H9 (cell line): ENCODE data around the gene DRGX. TPM values are rescaled to one million over a fixed set of nuclear protein-coding genes. Genes with fewer than 3 reads are reported as not detected.

ENCODE experiments used
- DNase-seq: peaks from one replicate; pipeline ENCODE4 v3.0.0-alpha.2; 2017
- H2AFZ ChIP-seq: one replicate; pipeline ENCODE4 v1.6.1; 2013; ENCODE audit warnings: mild to moderate bottlenecking, low read length, control low read depth, moderate library complexity
- H2AK5ac ChIP-seq: 2 replicates; pipeline ENCODE4 v1.6.1; 2013; ENCODE audit warnings: low read length, control low read depth, mixed read lengths; ENCODE audit not compliant: insufficient read length
- H2BK120ac ChIP-seq: one replicate; pipeline ENCODE4 v1.6.1; 2013; ENCODE audit warnings: low read depth, mild to moderate bottlenecking, low read length, control low read depth, inconsistent platforms; ENCODE audit not compliant: poor library complexity, severe bottlenecking
- H2BK12ac ChIP-seq: 2 replicates; pipeline ENCODE4 v1.6.1; 2013; ENCODE audit warnings: low read length, control low read depth, mixed read lengths, low read depth; ENCODE audit not compliant: insufficient read length
- H2BK15ac ChIP-seq: 2 replicates; pipeline ENCODE4 v1.6.1; 2013; ENCODE audit warnings: low read depth, low read length, control low read depth
- H2BK20ac ChIP-seq: one replicate; pipeline ENCODE4 v1.6.1; 2013; ENCODE audit warnings: low read depth, mild to moderate bottlenecking, low read length, control low read depth, inconsistent platforms; ENCODE audit not compliant: poor library complexity, severe bottlenecking
- H2BK5ac ChIP-seq: 2 replicates; pipeline ENCODE4 v1.6.1; 2013; ENCODE audit warnings: low read length, control low read depth, mixed read lengths; ENCODE audit not compliant: insufficient read length
- H3K14ac ChIP-seq: 2 replicates; pipeline ENCODE4 v1.6.1; 2013; ENCODE audit warnings: low read length, control low read depth; ENCODE audit not compliant: insufficient read depth
- H3K18ac ChIP-seq: 2 replicates; pipeline ENCODE4 v1.6.1; 2013; ENCODE audit warnings: low read depth, mild to moderate bottlenecking, mixed read lengths, low read length, control low read depth; ENCODE audit not compliant: insufficient read length
- H3K23ac ChIP-seq: 2 replicates; pipeline ENCODE4 v1.6.1; 2013; ENCODE audit warnings: low read length, control low read depth, mixed read lengths, low read depth; ENCODE audit not compliant: insufficient read length
- H3K23me2 ChIP-seq: 2 replicates; pipeline ENCODE4 v1.6.1; 2013; ENCODE audit warnings: low read depth, mild to moderate bottlenecking, mixed read lengths, low read length, control low read depth; ENCODE audit not compliant: insufficient read length, poor library complexity, severe bottlenecking
- H3K27ac ChIP-seq: 2 replicates; pipeline ENCODE4 v1.5.1; 2013; ENCODE audit warnings: low read length, control low read depth, mixed read lengths, low read depth; ENCODE audit not compliant: insufficient read length
- H3K27me3 ChIP-seq: 2 replicates; pipeline ENCODE4 v1.6.1; 2013; ENCODE audit warnings: low read length, control low read depth, inconsistent platforms; ENCODE audit not compliant: insufficient read depth
- H3K4ac ChIP-seq: 2 replicates; pipeline ENCODE4 v1.6.1; 2013; ENCODE audit warnings: low read depth, mild to moderate bottlenecking, control low read depth, inconsistent platforms, low read length, moderate library complexity
- H3K4me1 ChIP-seq: 2 replicates; pipeline ENCODE4 v1.6.1; 2013; ENCODE audit warnings: low read length, control low read depth, inconsistent platforms; ENCODE audit not compliant: insufficient read depth
- H3K4me2 ChIP-seq: 2 replicates; pipeline ENCODE4 v1.6.1; 2013; ENCODE audit warnings: low read length, control low read depth, mixed read lengths; ENCODE audit not compliant: insufficient read length, insufficient read depth
- H3K56ac ChIP-seq: 2 replicates; pipeline ENCODE4 v1.6.1; 2013; ENCODE audit warnings: low read depth, mild to moderate bottlenecking, mixed read lengths, low read length, control low read depth; ENCODE audit not compliant: insufficient read length
- H3K79me1 ChIP-seq: 2 replicates; pipeline ENCODE4 v1.6.1; 2013; ENCODE audit warnings: low read depth, mild to moderate bottlenecking, moderate library complexity, low read length, control low read depth, inconsistent platforms; ENCODE audit not compliant: insufficient read depth, poor library complexity, severe bottlenecking
- H3K79me2 ChIP-seq: 2 replicates; pipeline ENCODE4 v1.6.1; 2013; ENCODE audit warnings: low read length, control low read depth, inconsistent platforms; ENCODE audit not compliant: insufficient read depth
- H3K9ac ChIP-seq: 2 replicates; pipeline ENCODE4 v1.6.1; 2013; ENCODE audit warnings: low read length, control low read depth, mixed read lengths; ENCODE audit not compliant: insufficient read length; ENCODE audit errors: extremely low read depth
- H3K9me3 ChIP-seq: one replicate; pipeline ENCODE4 v1.6.1; 2013; ENCODE audit warnings: low read depth, low read length, inconsistent platforms; ENCODE audit not compliant: control insufficient read depth
- H3T11ph ChIP-seq: one replicate; pipeline ENCODE4 v1.6.1; 2013; ENCODE audit warnings: mild to moderate bottlenecking, low read length, control low read depth, inconsistent platforms
- H4K20me1 ChIP-seq: one replicate; pipeline ENCODE4 v1.6.1; 2013; ENCODE audit not compliant: control insufficient read depth, insufficient read length, insufficient read depth
- H4K5ac ChIP-seq: 2 replicates; pipeline ENCODE4 v1.6.1; 2013; ENCODE audit warnings: low read depth, mild to moderate bottlenecking, mixed read lengths, low read length, control low read depth; ENCODE audit not compliant: insufficient read length
- H4K8ac ChIP-seq: replicated peaks from 2 replicates; pipeline ENCODE4 v1.6.1; 2013; ENCODE audit warnings: low read length, control low read depth, mixed read lengths, low read depth; ENCODE audit not compliant: insufficient read length
- H4K91ac ChIP-seq: 2 replicates; pipeline ENCODE4 v1.6.1; 2013; ENCODE audit warnings: low read depth, mild to moderate bottlenecking, moderate library complexity, mixed read lengths, low read length, control low read depth; ENCODE audit not compliant: insufficient read length
- H3K27ac Mint-ChIP-seq, 3 experiments: 2 replicates in 2 of 3; 3 replicates in 1 of 3; pipeline ENCODE4 v1.8.0; 2020 to 2021; ENCODE audit warnings: mixed read lengths in 3 of 3, mild to moderate bottlenecking in 1 of 3, moderate library complexity in 1 of 3
- H3K27me3 Mint-ChIP-seq: 2 replicates; pipeline ENCODE4 v1.8.0; 2021; ENCODE audit warnings: low read depth, mild to moderate bottlenecking, moderate library complexity, mixed read lengths
- H3K36me3 Mint-ChIP-seq, 3 experiments: 2 replicates in 2 of 3; 3 replicates in 1 of 3; pipeline ENCODE4 v1.8.0; 2020 to 2021; ENCODE audit warnings: low read depth in 3 of 3, mixed read lengths in 3 of 3; ENCODE audit not compliant: insufficient read depth in 1 of 3
- H3K4me1 Mint-ChIP-seq, 2 experiments: 2 replicates each; pipeline ENCODE4 v1.8.0; 2020; ENCODE audit warnings: mixed read lengths in 2 of 2
- H3K4me3 Mint-ChIP-seq, 2 experiments: 2 replicates in 1 of 2; 3 replicates in 1 of 2; pipeline ENCODE4 v1.8.0; 2020 to 2021; ENCODE audit warnings: mild to moderate bottlenecking in 2 of 2, mixed read lengths in 2 of 2, moderate library complexity in 1 of 2
- H3K9me3 Mint-ChIP-seq, 2 experiments: 2 replicates in 1 of 2; 3 replicates in 1 of 2; pipeline ENCODE4 v1.8.0; 2020; ENCODE audit warnings: mild to moderate bottlenecking in 2 of 2, mixed read lengths in 2 of 2, moderate library complexity in 1 of 2
- CTCF ChIP-seq: fragments of 200-600 bp; sonication (generic); conservative IDR thresholded peaks from 3 replicates; pipeline ENCODE4 v1.8.0; 2021; ENCODE audit warnings: antibody characterized with exemption, mild to moderate bottlenecking
- WGBS: extraction: QIAGEN DNeasy Blood & Tissue Kit; methylation state at CpG from one replicate; pipeline ENCODE4 v1.1.7; 2013; ENCODE audit warnings: missing lambda C conversion rate, low lambda C conversion rate, mixed read lengths; ENCODE audit not compliant: insufficient read length; ENCODE audit errors: extremely low coverage; 5-methylcytosine and 5-hydroxymethylcytosine counted together
- total RNA-seq: library from RNA; stranded (reverse); gene quantifications from 2 replicates; pipeline ENCODE4 v1.2.1, GENCODE V29; 2021

The DRGX gene
- total RNA-seq, 1 experiment from 2014 or later: not detected

GRCh38 chr10:49367600-49367999, 28.3 kb downstream of the DRGX start:
- Histone ChIP-seq H2AK5ac (no peak overlapping the region), H2BK15ac (no peak overlapping the region), H3K9ac (no peak overlapping the region), H3K27ac (no peak overlapping the region), H3K9me3 (no peaks in the 10 kb centered on the region), H3K4ac (no peak overlapping the region), H2BK12ac (no peak overlapping the region), H3K79me2 (no peaks in the 10 kb centered on the region), H3K79me1 (no peaks in the 10 kb centered on the region), H3K14ac (no peak overlapping the region), H4K20me1 (no peaks in the 10 kb centered on the region), H3K18ac (no peak overlapping the region), H2AFZ (no peak overlapping the region), H3K23me2 (no peaks in the 10 kb centered on the region), H4K5ac (no peak overlapping the region), H2BK120ac (no peak overlapping the region), H3K4me2 (no peak overlapping the region), H4K91ac (no peak overlapping the region), H2BK5ac (no peak overlapping the region), H4K8ac (no peak overlapping the region), H3K56ac (no peak overlapping the region), H3K27me3 (no peaks in the 10 kb centered on the region), H2BK20ac (no peak overlapping the region), H3K23ac (no peak overlapping the region), H3K4me1 (no peaks in the 10 kb centered on the region), H3T11ph (no peak overlapping the region)
- H3K27me3 Mint-ChIP-seq: peaks cover 9% of the 10 kb centered on the region
- H3K4me3 Mint-ChIP-seq: no peak overlapping the region
- TF ChIP-seq CTCF: no peak; the same call in 2 of the 3 replicates
- no CpG with 5 or more reads among the region's 5 CpGs for WGBS
- no peaks in the 10 kb centered on the region for H3K36me3 Mint-ChIP-seq
- DNase-seq: peak; percentile 52
- no peak overlapping the region for H3K27ac Mint-ChIP-seq
- H3K4me1 Mint-ChIP-seq: peaks cover 6% of the 10 kb centered on the region in 2 experiments; a peak in 3 of 4 replicates
- H3K9me3 Mint-ChIP-seq: no peaks in the 10 kb centered on the region; a peak in 1 of 5 replicates
